Measurements from ENCODE around the gene TWIST2. TPM values are rescaled to one million over a fixed set of nuclear protein-coding genes. Genes with fewer than 3 reads are reported as not detected.

Gene TWIST2
- total RNA-seq, 1 experiment from 2014 or later: 0.22 TPM

- H3K18ac ChIP-seq (ENCODE audit: insufficient read length, low read depth, low read length): no peak overlapping the region
- H4K5ac ChIP-seq (ENCODE audit: insufficient read length, low read depth, low read length): no peak overlapping the region
- no CpG with 5 or more reads among the region's 5 CpGs for WGBS (ENCODE audit: extremely low coverage, insufficient read length, low lambda C conversion rate)
- H3K4ac ChIP-seq (ENCODE audit: low read depth, low read length): no peak overlapping the region
- no peaks in the 10 kb centered on the region for H3K23me2 ChIP-seq (ENCODE audit: insufficient read length, low read depth, low read length, poor library complexity, severe bottlenecking)
- H2BK15ac ChIP-seq (ENCODE audit: low read depth, low read length): no peak overlapping the region
- no peaks in the 10 kb centered on the region for H3K27me3 ChIP-seq (ENCODE audit: insufficient read depth, low read length)
- H3K23ac ChIP-seq (ENCODE audit: insufficient read length, low read depth, low read length): no peak overlapping the region
- no peak overlapping the region for H3K4me2 ChIP-seq (ENCODE audit: insufficient read depth, insufficient read length, low read length)
- no peak overlapping the region for H3K9ac ChIP-seq (ENCODE audit: extremely low read depth, insufficient read length, low read length)
- H3T11ph ChIP-seq (ENCODE audit: low read length): no peak overlapping the region
- TF ChIP-seq, protein P1, sequence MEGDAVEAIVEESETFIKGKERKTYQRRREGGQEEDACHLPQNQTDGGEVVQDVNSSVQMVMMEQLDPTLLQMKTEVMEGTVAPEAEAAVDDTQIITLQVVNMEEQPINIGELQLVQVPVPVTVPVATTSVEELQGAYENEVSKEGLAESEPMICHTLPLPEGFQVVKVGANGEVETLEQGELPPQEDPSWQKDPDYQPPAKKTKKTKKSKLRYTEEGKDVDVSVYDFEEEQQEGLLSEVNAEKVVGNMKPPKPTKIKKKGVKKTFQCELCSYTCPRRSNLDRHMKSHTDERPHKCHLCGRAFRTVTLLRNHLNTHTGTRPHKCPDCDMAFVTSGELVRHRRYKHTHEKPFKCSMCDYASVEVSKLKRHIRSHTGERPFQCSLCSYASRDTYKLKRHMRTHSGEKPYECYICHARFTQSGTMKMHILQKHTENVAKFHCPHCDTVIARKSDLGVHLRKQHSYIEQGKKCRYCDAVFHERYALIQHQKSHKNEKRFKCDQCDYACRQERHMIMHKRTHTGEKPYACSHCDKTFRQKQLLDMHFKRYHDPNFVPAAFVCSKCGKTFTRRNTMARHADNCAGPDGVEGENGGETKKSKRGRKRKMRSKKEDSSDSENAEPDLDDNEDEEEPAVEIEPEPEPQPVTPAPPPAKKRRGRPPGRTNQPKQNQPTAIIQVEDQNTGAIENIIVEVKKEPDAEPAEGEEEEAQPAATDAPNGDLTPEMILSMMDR (conservative IDR thresholded peaks at IDR 0.05): no peak
- no peak overlapping the region for H3K56ac ChIP-seq (ENCODE audit: insufficient read length, low read depth, low read length)
- no peak overlapping the region for H2AFZ ChIP-seq (ENCODE audit: low read length)
- no peaks in the 10 kb centered on the region for H3K79me1 ChIP-seq (ENCODE audit: insufficient read depth, low read depth, low read length, poor library complexity, severe bottlenecking)
- H3K4me1 ChIP-seq (ENCODE audit: insufficient read depth, low read length): no peaks in the 10 kb centered on the region
- no peak overlapping the region for H3K27ac ChIP-seq (ENCODE audit: insufficient read length, low read depth, low read length)
- H3K27ac Mint-ChIP-seq: no peak overlapping the region
- H3K9me3 ChIP-seq (ENCODE audit: control insufficient read depth, low read depth, low read length): no peaks in the 10 kb centered on the region
- H3K79me2 ChIP-seq (ENCODE audit: insufficient read depth, low read length): no peaks in the 10 kb centered on the region
- H4K8ac ChIP-seq (replicated peaks; ENCODE audit: insufficient read length, low read depth, low read length): no peak overlapping the region
- peaks cover 3 to 9% of the 10 kb centered on the region in 2 experiments for H3K9me3 Mint-ChIP-seq
- H3K4me1 Mint-ChIP-seq: peaks cover 14 to 19% of the 10 kb centered on the region in 2 experiments
- H4K20me1 ChIP-seq (ENCODE audit: control insufficient read depth, insufficient read depth, insufficient read length): peaks cover 2% of the 10 kb centered on the region
- H2BK20ac ChIP-seq (ENCODE audit: low read depth, low read length, poor library complexity, severe bottlenecking): no peak overlapping the region
- peaks cover 56% of the 10 kb centered on the region for H3K27me3 Mint-ChIP-seq (ENCODE audit: low read depth)
- no peak overlapping the region for H2BK5ac ChIP-seq (ENCODE audit: insufficient read length, low read length)
- peak; percentile 31 for DNase-seq
- peaks cover 0 to 4% (median 0%) of the 10 kb centered on the region in 3 experiments; a peak in 1 of 7 replicates for H3K36me3 Mint-ChIP-seq (ENCODE audit: insufficient read depth in 1 of 3, low read depth in 3 of 3)
- H2BK12ac ChIP-seq (ENCODE audit: insufficient read length, low read depth, low read length): no peak overlapping the region
- H4K91ac ChIP-seq (ENCODE audit: insufficient read length, low read depth, low read length): no peak overlapping the region
- 0 out of 2 replicates have a peak overlapping the region, but pooled peaks have one; percentile 6 for H3K14ac ChIP-seq (ENCODE audit: insufficient read depth, low read length)
- H2AK5ac ChIP-seq (ENCODE audit: insufficient read length, low read length): no peak overlapping the region
- H2BK120ac ChIP-seq (ENCODE audit: low read depth, low read length, poor library complexity, severe bottlenecking): no peak overlapping the region
- H3K4me3 Mint-ChIP-seq: no peak overlapping the region
These were observed 30.5 kb upstream of the TWIST2 start for GRCh38 chr2:238817382-238817781.

All from H9 (cell line).